ENCODE measurements around the gene HOXB13. TPM values are rescaled to one million over a fixed set of nuclear protein-coding genes. Genes with fewer than 3 reads are reported as not detected.
"Not testable (repeated sequence)": the region's sequence is repeated elsewhere in the genome, so short reads cannot be mapped to it uniquely, and the experiment has no call there.

Gene HOXB13
- polyA plus RNA-seq, 1 of the 3 experiments (the other 2 are of a cell fraction) = not detected

DNA sequence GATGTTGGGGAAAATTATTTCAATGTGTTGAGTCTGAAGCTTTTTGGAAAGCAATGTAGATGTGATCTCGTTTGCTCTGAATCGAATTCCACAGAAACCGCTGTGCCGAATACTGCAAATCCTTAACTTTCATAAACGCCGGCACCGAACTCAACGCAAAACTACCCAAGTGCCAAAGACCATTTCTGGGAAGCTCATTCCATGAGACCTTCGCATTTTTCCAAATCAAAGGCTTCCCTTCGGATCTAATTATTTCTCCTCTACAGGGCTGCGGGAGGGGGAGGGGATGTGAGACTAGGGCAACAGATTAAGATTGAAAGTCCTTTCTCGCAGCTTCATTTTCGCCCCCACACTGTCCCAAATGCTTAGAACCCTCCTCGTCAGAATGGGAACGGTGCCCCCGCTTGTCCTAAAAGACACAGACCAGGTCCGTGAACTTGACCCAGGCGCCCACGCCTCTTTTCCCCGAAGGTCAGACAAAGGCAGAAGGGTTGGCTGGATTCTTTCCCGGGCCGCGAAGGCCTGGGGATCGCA lies 10.3 kb downstream of the HOXB13 start:
- Histone ChIP-seq H3K27ac (ENCODE audit: low read depth in 2 of 2, low read length in 1 of 2) (no peak overlapping the region), H3K4me3 (ENCODE audit: low read depth in 2 of 2, low read length in 1 of 2) (no peak overlapping the region), H4K20me1 (ENCODE audit: insufficient read depth) (peaks cover 5% of the 10 kb centered on the region; the same call in 1 of the 2 replicates), H3K4me1 (ENCODE audit: control insufficient read depth in 1 of 2, insufficient read depth in 2 of 2, low read depth in 1 of 2, low read length in 1 of 2) (no peaks in the 10 kb centered on the region), H3K9ac (no peak overlapping the region), H3K27me3 (ENCODE audit: insufficient read depth) (peaks cover 94% of the 10 kb centered on the region), H3K4me2 (no peak overlapping the region), H3K79me2 (ENCODE audit: insufficient read depth) (no peaks in the 10 kb centered on the region), H3K9me3 (no peaks in the 10 kb centered on the region), H3K36me3 (replicated peaks in 1 of 2; ENCODE audit: control insufficient read depth in 1 of 2, insufficient read depth in 2 of 2, low read length in 1 of 2) (no peaks in the 10 kb centered on the region), H3F3A (replicated peaks; ENCODE audit: insufficient read depth) (peaks cover 3% of the 10 kb centered on the region), H2AFZ (ENCODE audit: low read depth) (no peak overlapping the region), H3K9me2 (no peaks in the 10 kb centered on the region)
- no peak for DNase-seq
- 18% methylated on average over 24 of the region's 24 CpGs for WGBS (ENCODE audit: low lambda C conversion rate)
- TF ChIP-seq EZH2phosphoT487 (IDR thresholded peaks at IDR 0.05; ENCODE audit: borderline replicate concordance, low read depth) (peak; percentile 89; the same call in 1 of the 2 replicates), ELF1 (IDR thresholded peaks at IDR 0.05) (no peak)
- POLR2A ChIA-PET = no interaction called here
- CTCF ChIA-PET = interaction anchor here (0.8 to 13.9 kb wide), 7 partner anchors 8 to 314 kb away, joined by 3 to 328 read pairs (median 5); no protein-coding TSS in a partner anchor

DNA sequence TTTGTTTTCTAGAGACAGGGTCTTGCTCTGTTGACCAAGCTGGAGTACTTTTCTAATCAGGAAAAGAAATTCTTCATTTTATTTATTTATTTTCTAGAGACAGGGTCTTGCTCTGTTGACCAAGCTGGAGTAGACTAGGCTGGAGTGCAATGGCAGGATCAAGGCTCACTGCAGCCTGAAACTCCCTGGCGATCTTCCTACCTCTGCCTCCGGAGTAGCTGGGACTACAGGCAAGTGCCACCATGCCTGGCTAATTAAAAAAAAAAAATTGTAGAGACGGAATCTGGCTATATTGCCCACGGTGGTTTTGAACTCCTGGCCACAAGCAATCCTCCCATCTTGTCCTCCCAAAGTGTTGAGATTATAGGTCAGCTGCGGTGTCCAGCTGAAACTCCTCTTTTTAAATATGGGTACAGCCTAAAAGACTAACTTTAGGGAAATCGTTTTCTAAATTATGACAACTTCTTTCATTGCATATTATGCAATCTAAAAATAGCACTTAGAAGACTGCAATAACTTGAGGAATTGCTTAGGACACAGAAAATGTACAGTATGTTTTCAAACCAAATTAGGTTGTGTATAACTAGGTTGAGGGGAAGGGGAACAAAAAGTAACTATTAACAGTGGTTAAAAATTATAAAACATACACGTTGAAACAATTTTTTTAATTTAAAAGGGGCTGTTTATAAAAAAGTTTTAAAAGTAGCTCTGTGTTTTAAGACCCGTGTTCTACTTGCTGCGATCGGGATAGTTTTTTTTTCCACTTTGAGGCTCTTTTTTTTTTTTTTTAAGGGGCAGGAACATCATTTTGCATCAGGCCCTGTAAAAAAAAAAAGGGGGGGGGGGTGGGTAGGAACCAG lies 11.0 kb downstream of the HOXB13 start:
- ChIA-PET POLR2A (interaction anchor here (0.7 kb wide), 1 partner anchor 683 kb away, joined by 3 read pairs; no protein-coding TSS in a partner anchor), CTCF (interaction anchor here (0.8 to 13.9 kb wide), 9 partner anchors 9 to 318 kb away, joined by 3 to 328 read pairs (median 4); no protein-coding TSS in a partner anchor)
- WGBS (ENCODE audit: low lambda C conversion rate) = 14% methylated on average over 10 of the region's 10 CpGs
- Histone ChIP-seq H3K27me3 (ENCODE audit: insufficient read depth) (peaks cover 94% of the 10 kb centered on the region), H3K36me3 (replicated peaks in 1 of 2; ENCODE audit: control insufficient read depth in 1 of 2, insufficient read depth in 2 of 2, low read length in 1 of 2) (no peaks in the 10 kb centered on the region), H3F3A (replicated peaks; ENCODE audit: insufficient read depth) (peaks cover 3% of the 10 kb centered on the region), H3K27ac (ENCODE audit: low read depth in 2 of 2, low read length in 1 of 2) (no peak overlapping the region), H3K4me1 (ENCODE audit: control insufficient read depth in 1 of 2, insufficient read depth in 2 of 2, low read depth in 1 of 2, low read length in 1 of 2) (no peaks in the 10 kb centered on the region), H3K9ac (no peak overlapping the region), H3K9me3 (no peaks in the 10 kb centered on the region), H3K9me2 (no peaks in the 10 kb centered on the region), H3K79me2 (ENCODE audit: insufficient read depth) (no peaks in the 10 kb centered on the region), H2AFZ (ENCODE audit: low read depth) (no peak overlapping the region), H4K20me1 (ENCODE audit: insufficient read depth) (peaks cover 5% of the 10 kb centered on the region; the same call in 1 of the 2 replicates), H3K4me2 (no peak overlapping the region), H3K4me3 (ENCODE audit: low read depth in 2 of 2, low read length in 1 of 2) (no peak overlapping the region)
- TF ChIP-seq RAD21 (IDR thresholded peaks at IDR 0.05; ENCODE audit: low read length) = no peak
- no peak for TF ChIP-seq JUND (IDR thresholded peaks at IDR 0.05)
- no peak for TF ChIP-seq TCF12 (IDR thresholded peaks at IDR 0.05)
- TF ChIP-seq SIN3A (IDR thresholded peaks at IDR 0.05; ENCODE audit: borderline replicate concordance, low read depth, low read length) = no peak
- TF ChIP-seq FOXJ3 (CRISPR knock-in tag; IDR thresholded peaks at IDR 0.05) = no peak
- no peak for TF ChIP-seq RFX5 (IDR thresholded peaks at IDR 0.05; ENCODE audit: low read length)
- TF ChIP-seq YY1 (IDR thresholded peaks at IDR 0.05; ENCODE audit: low read depth) = no peak
- TF ChIP-seq, protein P1, sequence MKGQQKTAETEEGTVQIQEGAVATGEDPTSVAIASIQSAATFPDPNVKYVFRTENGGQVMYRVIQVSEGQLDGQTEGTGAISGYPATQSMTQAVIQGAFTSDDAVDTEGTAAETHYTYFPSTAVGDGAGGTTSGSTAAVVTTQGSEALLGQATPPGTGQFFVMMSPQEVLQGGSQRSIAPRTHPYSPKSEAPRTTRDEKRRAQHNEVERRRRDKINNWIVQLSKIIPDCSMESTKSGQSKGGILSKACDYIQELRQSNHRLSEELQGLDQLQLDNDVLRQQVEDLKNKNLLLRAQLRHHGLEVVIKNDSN (IDR thresholded peaks at IDR 0.05; ENCODE audit: borderline replicate concordance, low read depth) = no peak
- TF ChIP-seq MEF2A (IDR thresholded peaks at IDR 0.05; ENCODE audit: borderline replicate concordance, low read depth) = no peak
- no peak for TF ChIP-seq EZH2phosphoT487 (IDR thresholded peaks at IDR 0.05; ENCODE audit: borderline replicate concordance, low read depth)
- TF ChIP-seq GABPA (IDR thresholded peaks at IDR 0.05; ENCODE audit: low read depth) = no peak
- no peak for TF ChIP-seq SMC3 (IDR thresholded peaks at IDR 0.05; ENCODE audit: low read depth, low read length)
- TF ChIP-seq, protein P2, sequence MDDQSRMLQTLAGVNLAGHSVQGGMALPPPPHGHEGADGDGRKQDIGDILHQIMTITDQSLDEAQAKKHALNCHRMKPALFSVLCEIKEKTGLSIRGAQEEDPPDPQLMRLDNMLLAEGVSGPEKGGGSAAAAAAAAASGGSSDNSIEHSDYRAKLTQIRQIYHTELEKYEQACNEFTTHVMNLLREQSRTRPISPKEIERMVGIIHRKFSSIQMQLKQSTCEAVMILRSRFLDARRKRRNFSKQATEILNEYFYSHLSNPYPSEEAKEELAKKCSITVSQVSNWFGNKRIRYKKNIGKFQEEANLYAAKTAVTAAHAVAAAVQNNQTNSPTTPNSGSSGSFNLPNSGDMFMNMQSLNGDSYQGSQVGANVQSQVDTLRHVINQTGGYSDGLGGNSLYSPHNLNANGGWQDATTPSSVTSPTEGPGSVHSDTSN (IDR thresholded peaks at IDR 0.05) = no peak
- no peak for TF ChIP-seq CHD2 (IDR thresholded peaks at IDR 0.05; ENCODE audit: low read length, partially characterized antibody)
- TF ChIP-seq, protein P3, sequence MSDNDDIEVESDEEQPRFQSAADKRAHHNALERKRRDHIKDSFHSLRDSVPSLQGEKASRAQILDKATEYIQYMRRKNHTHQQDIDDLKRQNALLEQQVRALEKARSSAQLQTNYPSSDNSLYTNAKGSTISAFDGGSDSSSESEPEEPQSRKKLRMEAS (IDR thresholded peaks at IDR 0.05; ENCODE audit: low read depth) = no peak
- TF ChIP-seq FOSL2 (IDR thresholded peaks at IDR 0.05; ENCODE audit: borderline replicate concordance, low read depth) = no peak
- TF ChIP-seq, protein P4, sequence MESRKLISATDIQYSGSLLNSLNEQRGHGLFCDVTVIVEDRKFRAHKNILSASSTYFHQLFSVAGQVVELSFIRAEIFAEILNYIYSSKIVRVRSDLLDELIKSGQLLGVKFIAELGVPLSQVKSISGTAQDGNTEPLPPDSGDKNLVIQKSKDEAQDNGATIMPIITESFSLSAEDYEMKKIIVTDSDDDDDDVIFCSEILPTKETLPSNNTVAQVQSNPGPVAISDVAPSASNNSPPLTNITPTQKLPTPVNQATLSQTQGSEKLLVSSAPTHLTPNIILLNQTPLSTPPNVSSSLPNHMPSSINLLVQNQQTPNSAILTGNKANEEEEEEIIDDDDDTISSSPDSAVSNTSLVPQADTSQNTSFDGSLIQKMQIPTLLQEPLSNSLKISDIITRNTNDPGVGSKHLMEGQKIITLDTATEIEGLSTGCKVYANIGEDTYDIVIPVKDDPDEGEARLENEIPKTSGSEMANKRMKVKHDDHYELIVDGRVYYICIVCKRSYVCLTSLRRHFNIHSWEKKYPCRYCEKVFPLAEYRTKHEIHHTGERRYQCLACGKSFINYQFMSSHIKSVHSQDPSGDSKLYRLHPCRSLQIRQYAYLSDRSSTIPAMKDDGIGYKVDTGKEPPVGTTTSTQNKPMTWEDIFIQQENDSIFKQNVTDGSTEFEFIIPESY (IDR thresholded peaks at IDR 0.05; ENCODE audit: borderline replicate concordance, low read depth) = no peak
- no peak for DNase-seq

DNA sequence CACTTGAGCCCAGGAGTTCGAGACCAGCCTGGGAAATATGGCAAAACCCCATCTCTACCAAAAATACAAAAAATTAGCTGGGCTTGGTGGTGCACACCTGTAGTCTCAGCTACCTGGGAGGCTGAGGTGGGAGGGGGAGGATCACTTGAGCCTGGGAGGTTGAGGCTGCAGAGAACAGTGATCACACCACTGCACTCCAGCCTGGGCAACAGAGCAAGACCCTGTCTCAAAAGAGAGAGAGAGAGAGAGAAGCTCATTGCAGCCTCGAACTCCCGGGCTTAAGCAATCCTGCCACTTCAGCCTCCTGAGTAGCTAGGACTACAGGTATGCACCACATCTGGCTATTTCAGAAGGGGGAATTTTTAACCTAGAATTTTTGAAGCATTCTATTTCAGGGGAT lies 12.0 kb downstream of the HOXB13 start:
- H3K27me3 ChIP-seq (ENCODE audit: insufficient read depth) = peaks cover 94% of the 10 kb centered on the region
- H3K4me3 ChIP-seq (ENCODE audit: low read depth in 2 of 2, low read length in 1 of 2); H4K20me1 ChIP-seq (ENCODE audit: insufficient read depth); H3K4me1 ChIP-seq (ENCODE audit: control insufficient read depth in 1 of 2, insufficient read depth in 2 of 2, low read depth in 1 of 2, low read length in 1 of 2); H3K79me2 ChIP-seq (ENCODE audit: insufficient read depth); DNase-seq; H3K36me3 ChIP-seq (replicated peaks in 1 of 2; ENCODE audit: control insufficient read depth in 1 of 2, insufficient read depth in 2 of 2, low read length in 1 of 2); H2AFZ ChIP-seq (ENCODE audit: low read depth); H3K9me3 ChIP-seq; H3F3A ChIP-seq (replicated peaks; ENCODE audit: insufficient read depth); H3K9ac ChIP-seq; H3K9me2 ChIP-seq; H3K4me2 ChIP-seq; H3K27ac ChIP-seq (ENCODE audit: low read depth in 2 of 2, low read length in 1 of 2): not testable (repeated sequence)
- POLR2A ChIA-PET = interaction anchor here (0.7 kb wide), 1 partner anchor 682 kb away, joined by 3 read pairs; no protein-coding TSS in a partner anchor
- 23% methylated on average over 3 of the region's 3 CpGs for WGBS (ENCODE audit: low lambda C conversion rate)
- CTCF ChIA-PET = interaction anchor here (0.9 to 13.9 kb wide), 6 partner anchors 8 to 319 kb away, joined by 3 to 328 read pairs (median 12); no protein-coding TSS in a partner anchor

Data from SK-N-SH (cell line).